ENCODE measurements around the gene ATP11A.

GRCh38 chr13:112715715-112716460, 26.1 kb downstream of the ATP11A start:
- TF ChIP-seq EZH2phosphoT487 (IDR thresholded peaks at IDR 0.05; ENCODE audit: insufficient read depth, low read depth): no peak
- TF ChIP-seq EZH2 (IDR thresholded peaks at IDR 0.05; ENCODE audit: insufficient read depth, poor library complexity, severe bottlenecking): no peak
